H1 (cell line): ENCODE data around the gene TSPAN9. TPM values are rescaled to one million over a fixed set of nuclear protein-coding genes. Genes with fewer than 3 reads are reported as not detected.

Source experiments
- BACH1 ChIP-seq: IDR thresholded peaks from 2 replicates; pipeline ENCODE4 v1.6.1; 2012; ENCODE audit warnings: low read length, improper control_type of control experiment
- CBX5 ChIP-seq: fragments of 300-800, 300-1000 bp; sonication (generic); IDR thresholded peaks from 2 replicates; pipeline ENCODE4 v1.7.1; 2016; ENCODE audit warnings: antibody characterized with exemption, low read length, low read depth
- CBX8 ChIP-seq: fragments of 300-800, 300-1000 bp; sonication (generic); IDR thresholded peaks from 2 replicates; pipeline ENCODE4 v1.7.1; 2016; ENCODE audit warnings: low read depth, low read length, borderline replicate concordance
- GABPA ChIP-seq: IDR thresholded peaks from 2 replicates; pipeline ENCODE4 v1.6.1; 2011; ENCODE audit warnings: mild to moderate bottlenecking, low read length, moderate library complexity, borderline replicate concordance; ENCODE audit not compliant: insufficient read depth
- HDAC6 ChIP-seq: IDR thresholded peaks from one replicate; pipeline ENCODE4 v1.7.1; 2012; ENCODE audit warnings: low read depth, mild to moderate bottlenecking, inconsistent platforms, low read length, moderate library complexity
- NANOG ChIP-seq: IDR thresholded peaks from 2 replicates; pipeline ENCODE4 v1.6.1; 2011; ENCODE audit warnings: low read length, low read depth, mild to moderate bottlenecking, inconsistent platforms; ENCODE audit not compliant: insufficient read depth, poor library complexity, severe bottlenecking
- TAF1 ChIP-seq: IDR thresholded peaks from 2 replicates; pipeline ENCODE4 v1.6.1; 2011; ENCODE audit warnings: mild to moderate bottlenecking, low read depth, low read length
- ZNF274 ChIP-seq: IDR thresholded peaks from 2 replicates; pipeline ENCODE4 v1.7.0; 2012; ENCODE audit warnings: low read length, borderline replicate concordance; ENCODE audit errors: extremely low read depth
- polyA plus RNA-seq, 7 experiments: library from polyadenylated mRNA; depleted of rRNA in 3 of 7; stranded (reverse) in 5 of 7; unstranded in 2 of 7; fragments of >200 nt in 5 of 7; fragments of 200-250 nt in 2 of 7; gene quantifications; 1 replicate in 5 of 7; 2 replicates in 1 of 7; 4 replicates in 1 of 7; pipeline versions ENCODE4 v1.2.1 to v1.2.3, GENCODE V29; 2011 to 2013; ENCODE audit warnings: missing spikeins in 2 of 7, mixed read lengths in 2 of 7
- total RNA-seq: library from RNA; stranded (reverse); fragmentation: NEBNext Ultra II Directional; extraction: Animal tissue kit (Norgen Biotek cat#: 25700); gene quantifications from 2 replicates; pipeline ENCODE4 v1.2.1, GENCODE V29; 2021
- TF ChIP-seq, protein P1 (sequence below): fragments of 300-600 bp; sonication (generic); IDR thresholded peaks from 2 replicates; pipeline ENCODE4 v1.7.1; 2012; ENCODE audit warnings: low read length, moderate library complexity, mild to moderate bottlenecking, inconsistent platforms; ENCODE audit not compliant: insufficient replicate concordance

The TSPAN9 gene
- total and polyA plus RNA-seq, 2 of the 8 experiments (the other 6 are each of a cell fraction or from before 2014, with no cell fraction given) = 11.5 to 29.1 TPM

DNA sequence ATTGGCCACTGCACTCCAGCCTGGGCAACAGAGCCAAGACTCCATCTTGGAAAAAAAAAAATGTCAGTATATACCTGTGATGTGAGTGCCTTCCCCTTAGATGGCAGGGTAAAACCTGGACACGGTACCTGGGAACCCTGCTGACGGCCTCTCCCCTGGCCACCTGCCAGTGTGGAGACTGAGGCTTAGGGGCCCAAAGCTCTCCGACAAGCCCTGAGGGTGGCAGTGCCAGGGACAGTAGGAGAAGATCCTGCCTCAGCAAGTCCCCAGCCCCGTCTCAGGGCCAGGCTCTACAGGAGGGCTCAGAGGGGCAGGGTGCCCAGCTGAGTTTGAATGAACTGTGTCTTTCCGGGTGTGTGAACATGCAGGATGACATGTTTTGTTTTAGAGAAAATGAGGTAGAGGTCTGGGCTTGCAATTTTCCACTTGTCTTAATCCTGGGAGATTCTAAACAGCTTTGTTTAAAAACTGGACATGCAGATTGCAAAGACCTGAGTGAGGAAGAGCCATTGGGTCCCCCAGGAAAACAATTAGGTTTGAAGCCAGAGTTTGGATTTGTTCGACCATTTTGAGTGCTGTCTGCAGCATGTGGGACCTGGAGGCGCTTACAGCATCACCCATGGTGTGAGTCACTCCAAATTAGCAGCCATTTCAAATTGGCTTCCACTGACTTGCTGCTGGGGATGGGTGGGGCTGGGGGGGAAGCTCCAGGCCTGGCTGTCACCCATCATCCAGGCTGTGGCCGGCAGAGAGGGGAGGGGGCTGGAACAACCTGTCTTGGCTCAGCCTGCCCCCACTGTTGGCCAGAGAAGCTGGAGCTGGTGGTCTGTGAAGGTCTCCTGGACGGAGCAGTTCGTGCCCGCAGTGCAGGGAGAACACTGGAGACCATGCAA lies 10.8 kb downstream of the TSPAN9 start (continued):
- TF ChIP-seq, protein P1, sequence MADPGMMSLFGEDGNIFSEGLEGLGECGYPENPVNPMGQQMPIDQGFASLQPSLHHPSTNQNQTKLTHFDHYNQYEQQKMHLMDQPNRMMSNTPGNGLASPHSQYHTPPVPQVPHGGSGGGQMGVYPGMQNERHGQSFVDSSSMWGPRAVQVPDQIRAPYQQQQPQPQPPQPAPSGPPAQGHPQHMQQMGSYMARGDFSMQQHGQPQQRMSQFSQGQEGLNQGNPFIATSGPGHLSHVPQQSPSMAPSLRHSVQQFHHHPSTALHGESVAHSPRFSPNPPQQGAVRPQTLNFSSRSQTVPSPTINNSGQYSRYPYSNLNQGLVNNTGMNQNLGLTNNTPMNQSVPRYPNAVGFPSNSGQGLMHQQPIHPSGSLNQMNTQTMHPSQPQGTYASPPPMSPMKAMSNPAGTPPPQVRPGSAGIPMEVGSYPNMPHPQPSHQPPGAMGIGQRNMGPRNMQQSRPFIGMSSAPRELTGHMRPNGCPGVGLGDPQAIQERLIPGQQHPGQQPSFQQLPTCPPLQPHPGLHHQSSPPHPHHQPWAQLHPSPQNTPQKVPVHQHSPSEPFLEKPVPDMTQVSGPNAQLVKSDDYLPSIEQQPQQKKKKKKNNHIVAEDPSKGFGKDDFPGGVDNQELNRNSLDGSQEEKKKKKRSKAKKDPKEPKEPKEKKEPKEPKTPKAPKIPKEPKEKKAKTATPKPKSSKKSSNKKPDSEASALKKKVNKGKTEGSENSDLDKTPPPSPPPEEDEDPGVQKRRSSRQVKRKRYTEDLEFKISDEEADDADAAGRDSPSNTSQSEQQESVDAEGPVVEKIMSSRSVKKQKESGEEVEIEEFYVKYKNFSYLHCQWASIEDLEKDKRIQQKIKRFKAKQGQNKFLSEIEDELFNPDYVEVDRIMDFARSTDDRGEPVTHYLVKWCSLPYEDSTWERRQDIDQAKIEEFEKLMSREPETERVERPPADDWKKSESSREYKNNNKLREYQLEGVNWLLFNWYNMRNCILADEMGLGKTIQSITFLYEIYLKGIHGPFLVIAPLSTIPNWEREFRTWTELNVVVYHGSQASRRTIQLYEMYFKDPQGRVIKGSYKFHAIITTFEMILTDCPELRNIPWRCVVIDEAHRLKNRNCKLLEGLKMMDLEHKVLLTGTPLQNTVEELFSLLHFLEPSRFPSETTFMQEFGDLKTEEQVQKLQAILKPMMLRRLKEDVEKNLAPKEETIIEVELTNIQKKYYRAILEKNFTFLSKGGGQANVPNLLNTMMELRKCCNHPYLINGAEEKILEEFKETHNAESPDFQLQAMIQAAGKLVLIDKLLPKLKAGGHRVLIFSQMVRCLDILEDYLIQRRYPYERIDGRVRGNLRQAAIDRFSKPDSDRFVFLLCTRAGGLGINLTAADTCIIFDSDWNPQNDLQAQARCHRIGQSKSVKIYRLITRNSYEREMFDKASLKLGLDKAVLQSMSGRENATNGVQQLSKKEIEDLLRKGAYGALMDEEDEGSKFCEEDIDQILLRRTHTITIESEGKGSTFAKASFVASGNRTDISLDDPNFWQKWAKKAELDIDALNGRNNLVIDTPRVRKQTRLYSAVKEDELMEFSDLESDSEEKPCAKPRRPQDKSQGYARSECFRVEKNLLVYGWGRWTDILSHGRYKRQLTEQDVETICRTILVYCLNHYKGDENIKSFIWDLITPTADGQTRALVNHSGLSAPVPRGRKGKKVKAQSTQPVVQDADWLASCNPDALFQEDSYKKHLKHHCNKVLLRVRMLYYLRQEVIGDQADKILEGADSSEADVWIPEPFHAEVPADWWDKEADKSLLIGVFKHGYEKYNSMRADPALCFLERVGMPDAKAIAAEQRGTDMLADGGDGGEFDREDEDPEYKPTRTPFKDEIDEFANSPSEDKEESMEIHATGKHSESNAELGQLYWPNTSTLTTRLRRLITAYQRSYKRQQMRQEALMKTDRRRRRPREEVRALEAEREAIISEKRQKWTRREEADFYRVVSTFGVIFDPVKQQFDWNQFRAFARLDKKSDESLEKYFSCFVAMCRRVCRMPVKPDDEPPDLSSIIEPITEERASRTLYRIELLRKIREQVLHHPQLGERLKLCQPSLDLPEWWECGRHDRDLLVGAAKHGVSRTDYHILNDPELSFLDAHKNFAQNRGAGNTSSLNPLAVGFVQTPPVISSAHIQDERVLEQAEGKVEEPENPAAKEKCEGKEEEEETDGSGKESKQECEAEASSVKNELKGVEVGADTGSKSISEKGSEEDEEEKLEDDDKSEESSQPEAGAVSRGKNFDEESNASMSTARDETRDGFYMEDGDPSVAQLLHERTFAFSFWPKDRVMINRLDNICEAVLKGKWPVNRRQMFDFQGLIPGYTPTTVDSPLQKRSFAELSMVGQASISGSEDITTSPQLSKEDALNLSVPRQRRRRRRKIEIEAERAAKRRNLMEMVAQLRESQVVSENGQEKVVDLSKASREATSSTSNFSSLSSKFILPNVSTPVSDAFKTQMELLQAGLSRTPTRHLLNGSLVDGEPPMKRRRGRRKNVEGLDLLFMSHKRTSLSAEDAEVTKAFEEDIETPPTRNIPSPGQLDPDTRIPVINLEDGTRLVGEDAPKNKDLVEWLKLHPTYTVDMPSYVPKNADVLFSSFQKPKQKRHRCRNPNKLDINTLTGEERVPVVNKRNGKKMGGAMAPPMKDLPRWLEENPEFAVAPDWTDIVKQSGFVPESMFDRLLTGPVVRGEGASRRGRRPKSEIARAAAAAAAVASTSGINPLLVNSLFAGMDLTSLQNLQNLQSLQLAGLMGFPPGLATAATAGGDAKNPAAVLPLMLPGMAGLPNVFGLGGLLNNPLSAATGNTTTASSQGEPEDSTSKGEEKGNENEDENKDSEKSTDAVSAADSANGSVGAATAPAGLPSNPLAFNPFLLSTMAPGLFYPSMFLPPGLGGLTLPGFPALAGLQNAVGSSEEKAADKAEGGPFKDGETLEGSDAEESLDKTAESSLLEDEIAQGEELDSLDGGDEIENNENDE = no peak
- TF ChIP-seq HDAC6 (no peak), BACH1 (no peak), NANOG (no peak), CBX8 (no peak), TAF1 (no peak), GABPA (no peak), ZNF274 (no peak), CBX5 (no peak)
